GM19455 (cell line): ENCODE measurements around the gene TBXA2R.
"Not testable (repeated sequence)": the region's sequence is repeated elsewhere in the genome, so short reads cannot be mapped to it uniquely, and the experiment has no call there.

Source experiments
- ATAC-seq: cut with Tn5 transposase; IDR thresholded peaks from one replicate; pipeline ENCODE4 v1.9.1; 2021; ENCODE audit not compliant: unreplicated experiment

TBXA2R gene

GRCh38 chr19:3641515-3642269 is 35.0 kb upstream of the TBXA2R start:
- no peak for ATAC-seq

- no peak for ATAC-seq
Observed at GRCh38 chr19:3639479-3639878, 32.8 kb upstream of the TBXA2R start.

GRCh38 chr19:3638208-3639193 is 31.8 kb upstream of the TBXA2R start:
- ATAC-seq, result no peak

GRCh38 chr19:3637621-3638020 is 30.9 kb upstream of the TBXA2R start:
- no peak for ATAC-seq

- ATAC-seq, result no peak
Observed at GRCh38 chr19:3636962-3637361, 30.3 kb upstream of the TBXA2R start.

GRCh38 chr19:3636506-3636905 is 29.8 kb upstream of the TBXA2R start:
- ATAC-seq, result no peak

GRCh38 chr19:3634496-3635045 is 27.9 kb upstream of the TBXA2R start:
- no peak for ATAC-seq

- ATAC-seq, result no peak
Observed at GRCh38 chr19:3633559-3633988, 26.9 kb upstream of the TBXA2R start.

- no peak for ATAC-seq
Observed at GRCh38 chr19:3632739-3633558, 26.3 kb upstream of the TBXA2R start.

GRCh38 chr19:3632098-3632497 is 25.4 kb upstream of the TBXA2R start:
- no peak for ATAC-seq

GRCh38 chr19:3631053-3631861 is 24.6 kb upstream of the TBXA2R start:
- no peak for ATAC-seq

- not testable (repeated sequence) for ATAC-seq
Observed at GRCh38 chr19:3628766-3629165, 22.1 kb upstream of the TBXA2R start.

- no peak for ATAC-seq
Observed at GRCh38 chr19:3627351-3627723, 20.7 kb upstream of the TBXA2R start.

- ATAC-seq, result peak; percentile 78
Observed at GRCh38 chr19:3626473-3627350, 20.0 kb upstream of the TBXA2R start, which contains the start of gene CACTIN. TSS of gene CACTIN (minus strand) at chr19:3626790. CDS start at chr19:3626762, 28 bp downstream.

- no peak for ATAC-seq
Observed at GRCh38 chr19:3625996-3626472, 19.4 kb upstream of the TBXA2R start.

GRCh38 chr19:3623716-3624115 is 17.0 kb upstream of the TBXA2R start:
- ATAC-seq, result no peak

GRCh38 chr19:3622224-3622623 is 15.5 kb upstream of the TBXA2R start:
- no peak for ATAC-seq

GRCh38 chr19:3621689-3622088 is 15.0 kb upstream of the TBXA2R start:
- no peak for ATAC-seq
